Fibroblast of lung (primary cell): ENCODE data around the gene TSHZ2. TPM values are rescaled to one million over a fixed set of nuclear protein-coding genes. Genes with fewer than 3 reads are reported as not detected.

Experiments used
- DNase-seq, 2 donors: peaks; one replicate each; pipeline versions ENCODE4 v3.0.0 to v3.0.0-alpha.2; 2010; ENCODE audit warnings: low read depth in 2 of 2
- H2AFZ ChIP-seq: 2 replicates; pipeline ENCODE4 v1.5.1; 2012; ENCODE audit warnings: low read length, control low read depth, inconsistent platforms
- H3K27ac ChIP-seq: 2 replicates; pipeline ENCODE4 v1.5.1; 2011; ENCODE audit warnings: low read length, control low read depth; ENCODE audit not compliant: insufficient read depth
- H3K27me3 ChIP-seq: 2 replicates; pipeline ENCODE4 v1.5.1; 2011; ENCODE audit warnings: mild to moderate bottlenecking, low read length; ENCODE audit not compliant: control insufficient read depth, insufficient read depth
- H3K36me3 ChIP-seq: 2 replicates; pipeline ENCODE4 v1.5.1; 2011; ENCODE audit warnings: low read length; ENCODE audit not compliant: control insufficient read depth, insufficient read depth
- H3K4me1 ChIP-seq: 2 replicates; pipeline ENCODE4 v1.5.1; 2011; ENCODE audit warnings: low read length; ENCODE audit not compliant: control insufficient read depth, insufficient read depth; ENCODE audit errors: extremely low read depth
- H3K4me2 ChIP-seq: 2 replicates; pipeline ENCODE4 v1.5.1; 2011; ENCODE audit warnings: low read length, control low read depth; ENCODE audit not compliant: insufficient read depth; ENCODE audit errors: extremely low read depth
- H3K4me3 ChIP-seq, 4 experiments: fragments of 200-600 bp in 1 of 4; sonication (generic) in 1 of 4; replicated peaks in 1 of 4; 2 replicates each; pipeline ENCODE4 v1.5.1; 2011 to 2016; ENCODE audit warnings: low read length in 4 of 4, low read depth in 3 of 4, mild to moderate bottlenecking in 3 of 4, control low read depth in 2 of 4, inconsistent platforms in 1 of 4, mixed read lengths in 1 of 4; ENCODE audit not compliant: insufficient read depth in 1 of 4; ENCODE audit errors: control extremely low read depth in 1 of 4
- H3K79me2 ChIP-seq: 2 replicates; pipeline ENCODE4 v1.5.1; 2012; ENCODE audit warnings: mild to moderate bottlenecking, low read length, inconsistent platforms; ENCODE audit not compliant: control insufficient read depth, insufficient read depth
- H3K9ac ChIP-seq: 2 replicates; pipeline ENCODE4 v1.5.1; 2011; ENCODE audit warnings: mild to moderate bottlenecking, low read length, control low read depth; ENCODE audit not compliant: insufficient read depth
- H3K9me3 ChIP-seq: 2 replicates; pipeline ENCODE4 v1.5.1; 2012; ENCODE audit warnings: low read depth, low read length; ENCODE audit not compliant: control insufficient read depth, insufficient read depth
- H4K20me1 ChIP-seq: 2 replicates; pipeline ENCODE4 v1.5.1; 2011; ENCODE audit warnings: low read length; ENCODE audit not compliant: control insufficient read depth, insufficient read depth; ENCODE audit errors: extremely low read depth
- EZH2 ChIP-seq: IDR thresholded peaks from 2 replicates; pipeline ENCODE4 v1.5.1; 2012; ENCODE audit warnings: low read length, control low read depth, mild to moderate bottlenecking; ENCODE audit errors: missing control alignments
- polyA plus RNA-seq, 2 donors: library from polyadenylated mRNA; depleted of rRNA in 1 of 2; stranded (reverse) in 1 of 2; unstranded in 1 of 2; fragments of >200 nt; gene quantifications; 2 replicates each; pipeline ENCODE4 v1.2.1, GENCODE V29; 2011 to 2012; ENCODE audit warnings: missing spikeins in 1 of 2
- total RNA-seq: library from RNA; depleted of rRNA; stranded (reverse); fragments of >200 nt; gene quantifications from 2 replicates; pipeline ENCODE4 v1.2.1, GENCODE V29; 2014
- TF ChIP-seq, protein P1 (sequence below), 2 donors: IDR thresholded peaks in 1 of 2; conservative IDR thresholded peaks in 1 of 2; 1 replicate in 1 of 2; 2 replicates in 1 of 2; pipeline ENCODE4 v1.5.1; 2011 to 2012; ENCODE audit warnings: low read length in 2 of 2, control low read depth in 1 of 2, inconsistent platforms in 1 of 2, low read depth in 1 of 2, mild to moderate bottlenecking in 1 of 2

Gene TSHZ2
- total and polyA plus RNA-seq, 2 donors (not counting 1 experiment from before 2014, with no cell fraction given): 0.15 to 2.6 TPM

DNA sequence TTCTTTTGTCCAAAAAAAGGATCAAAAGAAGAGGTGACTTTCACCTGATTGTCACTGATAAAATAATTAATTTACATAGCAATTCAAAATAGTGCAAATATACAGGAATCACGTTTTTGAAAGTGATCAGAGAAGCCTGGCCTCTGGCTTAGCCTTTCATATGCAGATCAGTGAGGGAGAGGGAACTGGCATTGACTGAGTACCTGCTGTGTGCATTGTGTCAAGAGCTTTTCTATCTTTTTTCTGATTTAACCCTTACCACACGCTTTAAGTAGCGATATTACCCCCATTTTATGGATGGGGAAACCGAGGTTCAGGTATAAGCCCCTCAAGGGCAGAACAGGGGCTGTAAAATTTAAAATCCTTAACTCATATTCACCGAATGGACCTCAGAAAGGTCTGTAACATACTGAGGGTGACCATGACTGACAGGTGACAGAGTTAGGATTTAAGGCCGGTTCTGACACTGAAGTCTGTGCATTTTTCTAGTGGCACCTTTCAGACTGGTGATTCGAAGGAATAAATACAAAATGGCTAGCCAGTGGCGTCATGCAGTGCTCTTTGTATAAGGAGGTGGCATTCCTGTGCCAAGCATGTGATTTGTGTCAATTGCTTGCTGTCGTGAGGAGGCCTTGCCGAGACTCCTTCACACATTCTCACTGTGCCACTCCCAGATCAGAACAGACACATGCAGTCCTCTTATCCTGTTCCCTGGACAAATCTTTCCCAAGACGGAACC lies 310.2 kb downstream of the TSHZ2 start:
- Histone ChIP-seq H3K4me2 (no peak overlapping the region), H3K36me3 (no peaks in the 10 kb centered on the region), H3K9ac (no peak overlapping the region), H3K27ac (no peak overlapping the region), H3K4me1 (no peaks in the 10 kb centered on the region), H3K9me3 (no peaks in the 10 kb centered on the region), H4K20me1 (no peaks in the 10 kb centered on the region), H3K4me3 (no peak overlapping the region), H3K27me3 (no peaks in the 10 kb centered on the region), H2AFZ (no peak overlapping the region), H3K79me2 (no peaks in the 10 kb centered on the region)
- TF ChIP-seq, protein P1, sequence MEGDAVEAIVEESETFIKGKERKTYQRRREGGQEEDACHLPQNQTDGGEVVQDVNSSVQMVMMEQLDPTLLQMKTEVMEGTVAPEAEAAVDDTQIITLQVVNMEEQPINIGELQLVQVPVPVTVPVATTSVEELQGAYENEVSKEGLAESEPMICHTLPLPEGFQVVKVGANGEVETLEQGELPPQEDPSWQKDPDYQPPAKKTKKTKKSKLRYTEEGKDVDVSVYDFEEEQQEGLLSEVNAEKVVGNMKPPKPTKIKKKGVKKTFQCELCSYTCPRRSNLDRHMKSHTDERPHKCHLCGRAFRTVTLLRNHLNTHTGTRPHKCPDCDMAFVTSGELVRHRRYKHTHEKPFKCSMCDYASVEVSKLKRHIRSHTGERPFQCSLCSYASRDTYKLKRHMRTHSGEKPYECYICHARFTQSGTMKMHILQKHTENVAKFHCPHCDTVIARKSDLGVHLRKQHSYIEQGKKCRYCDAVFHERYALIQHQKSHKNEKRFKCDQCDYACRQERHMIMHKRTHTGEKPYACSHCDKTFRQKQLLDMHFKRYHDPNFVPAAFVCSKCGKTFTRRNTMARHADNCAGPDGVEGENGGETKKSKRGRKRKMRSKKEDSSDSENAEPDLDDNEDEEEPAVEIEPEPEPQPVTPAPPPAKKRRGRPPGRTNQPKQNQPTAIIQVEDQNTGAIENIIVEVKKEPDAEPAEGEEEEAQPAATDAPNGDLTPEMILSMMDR (conservative IDR thresholded peaks at IDR 0.05 in 1 of 2, IDR thresholded peaks at IDR 0.05 in 1 of 2; ENCODE audit: low read depth in 1 of 2, low read length in 2 of 2): no peak
- TF ChIP-seq EZH2: no peak
- no peak for DNase-seq

DNA sequence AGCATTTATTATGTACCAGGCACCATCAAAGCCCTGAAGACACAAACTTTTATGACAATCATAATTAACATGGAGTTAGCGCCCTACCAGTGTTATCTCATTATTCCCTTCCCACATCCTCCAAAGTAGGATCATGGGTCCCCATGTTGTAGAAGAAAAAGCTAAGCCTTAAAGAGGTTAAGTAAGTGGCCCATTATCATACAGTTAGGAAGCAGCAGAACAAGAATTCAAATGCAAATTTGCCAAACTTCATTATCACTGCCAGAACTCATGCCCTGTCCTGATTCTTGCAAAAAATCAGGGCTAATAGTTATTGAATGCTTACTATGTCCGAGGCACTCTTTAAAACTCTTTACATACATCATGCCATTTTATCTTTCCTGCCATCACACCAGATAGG lies 310.9 kb downstream of the TSHZ2 start:
- H3K4me1 ChIP-seq: no peaks in the 10 kb centered on the region
- DNase-seq: no peak
- H3K9ac ChIP-seq: no peak overlapping the region
- no peaks in the 10 kb centered on the region for H4K20me1 ChIP-seq
- H3K9me3 ChIP-seq: no peaks in the 10 kb centered on the region
- H3K36me3 ChIP-seq: no peaks in the 10 kb centered on the region
- H3K27me3 ChIP-seq: no peaks in the 10 kb centered on the region
- no peak overlapping the region for H3K27ac ChIP-seq
- H2AFZ ChIP-seq: no peak overlapping the region
- H3K4me2 ChIP-seq: no peak overlapping the region
- TF ChIP-seq EZH2: no peak
- TF ChIP-seq, protein P1 (conservative IDR thresholded peaks at IDR 0.05 in 1 of 2, IDR thresholded peaks at IDR 0.05 in 1 of 2; ENCODE audit: low read depth in 1 of 2, low read length in 2 of 2): no peak
- no peaks in the 10 kb centered on the region for H3K79me2 ChIP-seq
- no peak overlapping the region for H3K4me3 ChIP-seq

DNA sequence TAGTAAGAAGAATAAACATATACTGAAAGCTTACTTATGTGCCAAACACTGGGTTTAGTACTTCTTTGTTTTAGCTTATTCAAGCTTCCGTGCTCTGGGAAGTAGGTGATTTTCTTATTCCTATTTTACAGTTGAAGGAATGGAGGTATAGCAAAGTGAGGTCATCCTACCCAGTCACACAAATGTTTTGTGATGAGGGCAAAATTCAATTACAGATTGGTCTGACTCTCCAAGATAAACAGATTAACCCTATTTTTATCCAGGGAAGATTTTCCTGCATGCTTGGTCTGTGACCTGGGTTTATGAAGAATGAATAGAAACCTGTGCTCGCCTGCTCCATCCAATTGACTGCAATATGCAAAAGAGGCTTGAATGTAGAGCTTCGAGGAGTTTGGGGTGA lies 311.4 kb downstream of the TSHZ2 start:
- Histone ChIP-seq H3K9ac (no peak overlapping the region), H4K20me1 (no peaks in the 10 kb centered on the region), H3K27ac (no peak overlapping the region), H3K4me2 (no peak overlapping the region), H3K4me3 (no peak overlapping the region), H2AFZ (no peak overlapping the region), H3K9me3 (no peaks in the 10 kb centered on the region), H3K79me2 (no peaks in the 10 kb centered on the region), H3K27me3 (no peaks in the 10 kb centered on the region), H3K4me1 (no peaks in the 10 kb centered on the region), H3K36me3 (no peaks in the 10 kb centered on the region)
- DNase-seq: no peak
- no peak for TF ChIP-seq EZH2
